HEK293 (cell line): ENCODE measurements around the gene SELENOO.

ENCODE experiments used
- ATF2 ChIP-seq: fragments of 450-650 bp; formaldehyde crosslinking; IDR thresholded peaks from 2 replicates; pipeline ENCODE4 v1.5.1; 2016; ENCODE audit warnings: missing biosample characterization, missing genetic modification characterization, low read depth
- MEIS1 ChIP-seq: sonication (generic); formaldehyde crosslinking; IDR thresholded peaks from 2 replicates; pipeline ENCODE4 v1.8.1; 2022; ENCODE audit warnings: missing genetic modification reagents, mild to moderate bottlenecking, borderline replicate concordance
- PRDM6 ChIP-seq: fragments of 450-650 bp; formaldehyde crosslinking; IDR thresholded peaks from 2 replicates; pipeline ENCODE4 v1.5.1; 2017; ENCODE audit warnings: missing biosample characterization, missing genetic modification characterization
- SETDB1 ChIP-seq: IDR thresholded peaks from one replicate; pipeline ENCODE4 v1.6.1; 2017; ENCODE audit warnings: mild to moderate bottlenecking, low read length, moderate library complexity, mixed read lengths; ENCODE audit not compliant: insufficient read length
- ZBTB17 ChIP-seq: fragments of 450-650 bp; formaldehyde crosslinking; IDR thresholded peaks from 2 replicates; pipeline ENCODE4 v1.5.1; 2016; ENCODE audit warnings: missing biosample characterization, missing genetic modification characterization
- ZEB2 ChIP-seq: fragments of 450-650 bp; formaldehyde crosslinking; IDR thresholded peaks from 2 replicates; pipeline ENCODE4 v1.5.1; 2016; ENCODE audit warnings: missing biosample characterization, missing genetic modification characterization
- ZFP3 ChIP-seq: fragments of 450-650 bp; formaldehyde crosslinking; IDR thresholded peaks from 2 replicates; pipeline ENCODE4 v1.5.1; 2016; ENCODE audit warnings: low read depth, missing biosample characterization, missing genetic modification characterization
- ZFP41 ChIP-seq: fragments of 450-650 bp; formaldehyde crosslinking; IDR thresholded peaks from 2 replicates; pipeline ENCODE4 v1.5.1; 2016; ENCODE audit warnings: missing biosample characterization, missing genetic modification characterization, borderline replicate concordance
- ZNF114 ChIP-seq: fragments of 450-650 bp; formaldehyde crosslinking; IDR thresholded peaks from 2 replicates; pipeline ENCODE4 v1.5.0; 2017; ENCODE audit warnings: missing biosample characterization, missing genetic modification characterization
- ZNF133 ChIP-seq: fragments of 450-650 bp; formaldehyde crosslinking; IDR thresholded peaks from 2 replicates; pipeline ENCODE4 v1.5.1; 2016; ENCODE audit warnings: missing biosample characterization, missing genetic modification characterization
- ZNF19 ChIP-seq: fragments of 450-650 bp; formaldehyde crosslinking; IDR thresholded peaks from 2 replicates; pipeline ENCODE4; 2016; ENCODE audit warnings: missing biosample characterization, missing genetic modification characterization, low read depth
- ZNF214 ChIP-seq: fragments of 450-650 bp; formaldehyde crosslinking; IDR thresholded peaks from 2 replicates; pipeline ENCODE4 v1.5.1; 2017; ENCODE audit warnings: missing biosample characterization, mild to moderate bottlenecking, missing genetic modification characterization, borderline replicate concordance
- ZNF324 ChIP-seq: fragments of 450-650 bp; formaldehyde crosslinking; IDR thresholded peaks from 2 replicates; pipeline ENCODE4 v1.5.1; 2016; ENCODE audit warnings: missing biosample characterization, missing genetic modification characterization
- ZNF449 ChIP-seq: fragments of 450-650 bp; formaldehyde crosslinking; IDR thresholded peaks from 2 replicates; pipeline ENCODE4 v1.5.1; 2017; ENCODE audit warnings: missing biosample characterization, mild to moderate bottlenecking, missing genetic modification characterization, moderate library complexity
- ZNF560 ChIP-seq: fragments of 450-650 bp; formaldehyde crosslinking; IDR thresholded peaks from 2 replicates; pipeline ENCODE4 v1.5.1; 2017; ENCODE audit warnings: missing biosample characterization, missing genetic modification characterization, borderline replicate concordance
- ZNF561 ChIP-seq: fragments of 450-650 bp; IDR thresholded peaks from 2 replicates; pipeline ENCODE4 v1.5.1; 2018; ENCODE audit warnings: missing biosample characterization, missing genetic modification characterization, borderline replicate concordance
- ZNF626 ChIP-seq: fragments of 450-650 bp; sonication (Bioruptor Pico); formaldehyde crosslinking; IDR thresholded peaks from 2 replicates; pipeline ENCODE4 v1.5.1; 2018; ENCODE audit warnings: missing biosample characterization, missing genetic modification characterization, inconsistent platforms
- ZNF670 ChIP-seq: fragments of 450-650 bp; formaldehyde crosslinking; IDR thresholded peaks from 2 replicates; pipeline ENCODE4 v1.5.1; 2016; ENCODE audit warnings: missing biosample characterization, missing genetic modification characterization, low read depth
- ZNF777 ChIP-seq: fragments of 450-650 bp; formaldehyde crosslinking; IDR thresholded peaks from 2 replicates; pipeline ENCODE4 v1.5.1; 2017; ENCODE audit warnings: missing biosample characterization, missing genetic modification characterization, borderline replicate concordance
- ZNF792 ChIP-seq: fragments of 450-650 bp; formaldehyde crosslinking; IDR thresholded peaks from 2 replicates; pipeline ENCODE4 v1.5.1; 2016; ENCODE audit warnings: missing biosample characterization, missing genetic modification characterization
- ZNF830 ChIP-seq: fragments of 450-650 bp; IDR thresholded peaks from 2 replicates; pipeline ENCODE4 v1.5.0; 2018; ENCODE audit warnings: missing biosample characterization, missing genetic modification characterization, low read depth, mild to moderate bottlenecking, moderate library complexity
- ZSCAN23 ChIP-seq: fragments of 450-650 bp; formaldehyde crosslinking; IDR thresholded peaks from 2 replicates; pipeline ENCODE4 v1.5.1; 2016; ENCODE audit warnings: missing biosample characterization, missing genetic modification characterization
- ZXDB ChIP-seq: fragments of 450-650 bp; formaldehyde crosslinking; IDR thresholded peaks from 2 replicates; pipeline ENCODE4 v1.5.1; 2016; ENCODE audit warnings: missing biosample characterization, missing genetic modification characterization
- TF ChIP-seq, protein P1 (sequence below): fragments of 450-650 bp; formaldehyde crosslinking; conservative IDR thresholded peaks from 2 replicates; pipeline ENCODE4 v1.5.1; 2016; ENCODE audit warnings: low read depth, missing biosample characterization, missing genetic modification characterization
- TF ChIP-seq, protein P2 (sequence below): fragments of 450-650 bp; formaldehyde crosslinking; IDR thresholded peaks from 2 replicates; pipeline ENCODE4 v1.5.1; 2016; ENCODE audit warnings: missing biosample characterization, missing genetic modification characterization
- TF ChIP-seq, protein P3 (sequence below): fragments of 450-650 bp; formaldehyde crosslinking; IDR thresholded peaks from 2 replicates; pipeline ENCODE4 v1.5.1; 2016; ENCODE audit warnings: missing biosample characterization, missing genetic modification characterization, borderline replicate concordance

The SELENOO gene

GRCh38 chr22:50260801-50261614, 60.2 kb downstream of the SELENOO start (continued):
- TF ChIP-seq, protein P1, sequence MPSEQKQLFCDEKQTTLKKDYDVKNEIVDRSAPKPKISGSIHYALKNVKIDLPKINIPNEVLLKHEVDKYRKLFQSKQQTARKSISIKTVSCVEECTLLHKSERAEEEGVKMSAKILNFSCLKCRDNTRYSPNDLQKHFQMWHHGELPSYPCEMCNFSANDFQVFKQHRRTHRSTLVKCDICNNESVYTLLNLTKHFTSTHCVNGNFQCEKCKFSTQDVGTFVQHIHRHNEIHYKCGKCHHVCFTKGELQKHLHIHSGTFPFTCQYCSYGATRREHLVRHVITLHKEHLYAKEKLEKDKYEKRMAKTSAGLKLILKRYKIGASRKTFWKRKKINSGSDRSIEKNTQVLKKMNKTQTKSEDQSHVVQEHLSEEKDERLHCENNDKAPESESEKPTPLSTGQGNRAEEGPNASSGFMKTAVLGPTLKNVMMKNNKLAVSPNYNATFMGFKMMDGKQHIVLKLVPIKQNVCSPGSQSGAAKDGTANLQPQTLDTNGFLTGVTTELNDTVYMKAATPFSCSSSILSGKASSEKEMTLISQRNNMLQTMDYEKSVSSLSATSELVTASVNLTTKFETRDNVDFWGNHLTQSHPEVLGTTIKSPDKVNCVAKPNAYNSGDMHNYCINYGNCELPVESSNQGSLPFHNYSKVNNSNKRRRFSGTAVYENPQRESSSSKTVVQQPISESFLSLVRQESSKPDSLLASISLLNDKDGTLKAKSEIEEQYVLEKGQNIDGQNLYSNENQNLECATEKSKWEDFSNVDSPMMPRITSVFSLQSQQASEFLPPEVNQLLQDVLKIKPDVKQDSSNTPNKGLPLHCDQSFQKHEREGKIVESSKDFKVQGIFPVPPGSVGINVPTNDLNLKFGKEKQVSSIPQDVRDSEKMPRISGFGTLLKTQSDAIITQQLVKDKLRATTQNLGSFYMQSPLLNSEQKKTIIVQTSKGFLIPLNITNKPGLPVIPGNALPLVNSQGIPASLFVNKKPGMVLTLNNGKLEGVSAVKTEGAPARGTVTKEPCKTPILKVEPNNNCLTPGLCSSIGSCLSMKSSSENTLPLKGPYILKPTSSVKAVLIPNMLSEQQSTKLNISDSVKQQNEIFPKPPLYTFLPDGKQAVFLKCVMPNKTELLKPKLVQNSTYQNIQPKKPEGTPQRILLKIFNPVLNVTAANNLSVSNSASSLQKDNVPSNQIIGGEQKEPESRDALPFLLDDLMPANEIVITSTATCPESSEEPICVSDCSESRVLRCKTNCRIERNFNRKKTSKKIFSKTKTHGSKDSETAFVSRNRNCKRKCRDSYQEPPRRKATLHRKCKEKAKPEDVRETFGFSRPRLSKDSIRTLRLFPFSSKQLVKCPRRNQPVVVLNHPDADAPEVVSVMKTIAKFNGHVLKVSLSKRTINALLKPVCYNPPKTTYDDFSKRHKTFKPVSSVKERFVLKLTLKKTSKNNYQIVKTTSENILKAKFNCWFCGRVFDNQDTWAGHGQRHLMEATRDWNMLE (tag by site-specific recombination): no peak
- TF ChIP-seq ZFP3 (tag by site-specific recombination): no peak
- no peak for TF ChIP-seq ZNF214 (tag by site-specific recombination)
- TF ChIP-seq, protein P2, sequence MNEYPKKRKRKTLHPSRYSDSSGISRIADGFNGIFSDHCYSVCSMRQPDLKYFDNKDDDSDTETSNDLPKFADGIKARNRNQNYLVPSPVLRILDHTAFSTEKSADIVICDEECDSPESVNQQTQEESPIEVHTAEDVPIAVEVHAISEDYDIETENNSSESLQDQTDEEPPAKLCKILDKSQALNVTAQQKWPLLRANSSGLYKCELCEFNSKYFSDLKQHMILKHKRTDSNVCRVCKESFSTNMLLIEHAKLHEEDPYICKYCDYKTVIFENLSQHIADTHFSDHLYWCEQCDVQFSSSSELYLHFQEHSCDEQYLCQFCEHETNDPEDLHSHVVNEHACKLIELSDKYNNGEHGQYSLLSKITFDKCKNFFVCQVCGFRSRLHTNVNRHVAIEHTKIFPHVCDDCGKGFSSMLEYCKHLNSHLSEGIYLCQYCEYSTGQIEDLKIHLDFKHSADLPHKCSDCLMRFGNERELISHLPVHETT (tag by site-specific recombination): no peak
- no peak for TF ChIP-seq ZNF114 (tag by site-specific recombination)
- no peak for TF ChIP-seq ZNF449 (tag by site-specific recombination)
- no peak for TF ChIP-seq ATF2 (tag by site-specific recombination)
- TF ChIP-seq ZNF830 (tag by site-specific recombination): no peak
- no peak for TF ChIP-seq ZNF133 (tag by site-specific recombination)
- TF ChIP-seq ZEB2: 0 out of 2 replicates have a peak, but pooled peaks have one; percentile 53
- TF ChIP-seq, protein P3, sequence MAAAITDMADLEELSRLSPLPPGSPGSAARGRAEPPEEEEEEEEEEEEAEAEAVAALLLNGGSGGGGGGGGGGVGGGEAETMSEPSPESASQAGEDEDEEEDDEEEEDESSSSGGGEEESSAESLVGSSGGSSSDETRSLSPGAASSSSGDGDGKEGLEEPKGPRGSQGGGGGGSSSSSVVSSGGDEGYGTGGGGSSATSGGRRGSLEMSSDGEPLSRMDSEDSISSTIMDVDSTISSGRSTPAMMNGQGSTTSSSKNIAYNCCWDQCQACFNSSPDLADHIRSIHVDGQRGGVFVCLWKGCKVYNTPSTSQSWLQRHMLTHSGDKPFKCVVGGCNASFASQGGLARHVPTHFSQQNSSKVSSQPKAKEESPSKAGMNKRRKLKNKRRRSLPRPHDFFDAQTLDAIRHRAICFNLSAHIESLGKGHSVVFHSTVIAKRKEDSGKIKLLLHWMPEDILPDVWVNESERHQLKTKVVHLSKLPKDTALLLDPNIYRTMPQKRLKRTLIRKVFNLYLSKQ (tag by site-specific recombination): no peak
- no peak for TF ChIP-seq ZNF19 (tag by site-specific recombination)
- no peak for TF ChIP-seq ZNF670 (tag by site-specific recombination)
- no peak for TF ChIP-seq ZSCAN23 (tag by site-specific recombination)
- no peak for TF ChIP-seq PRDM6 (tag by site-specific recombination)
- no peak for TF ChIP-seq MEIS1 (CRISPR knock-in tag)
- no peak for TF ChIP-seq ZNF324 (tag by site-specific recombination)
- no peak for TF ChIP-seq ZNF777 (tag by site-specific recombination)
- TF ChIP-seq ZNF560 (tag by site-specific recombination): no peak
- no peak for TF ChIP-seq ZNF561
- peak; percentile 43; the same call in 1 of the 2 replicates for TF ChIP-seq ZXDB (tag by site-specific recombination)
- no peak for TF ChIP-seq ZNF626 (tag by site-specific recombination)
- TF ChIP-seq ZBTB17: 0 out of 2 replicates have a peak, but pooled peaks have one; percentile 30
- TF ChIP-seq SETDB1: no peak
- no peak for TF ChIP-seq ZFP41 (tag by site-specific recombination)
- no peak for TF ChIP-seq ZNF792 (tag by site-specific recombination)
